ENCODE results near the gene ST8SIA2. TPM values are rescaled to one million over a fixed set of nuclear protein-coding genes. Genes with fewer than 3 reads are reported as not detected.
"Not testable (repeated sequence)": the region's sequence is repeated elsewhere in the genome, so short reads cannot be mapped to it uniquely, and the experiment has no call there.

ST8SIA2 gene
- polyA plus RNA-seq, 1 of the 3 experiments (the other 2 are of a cell fraction): 0.05 TPM

DNA sequence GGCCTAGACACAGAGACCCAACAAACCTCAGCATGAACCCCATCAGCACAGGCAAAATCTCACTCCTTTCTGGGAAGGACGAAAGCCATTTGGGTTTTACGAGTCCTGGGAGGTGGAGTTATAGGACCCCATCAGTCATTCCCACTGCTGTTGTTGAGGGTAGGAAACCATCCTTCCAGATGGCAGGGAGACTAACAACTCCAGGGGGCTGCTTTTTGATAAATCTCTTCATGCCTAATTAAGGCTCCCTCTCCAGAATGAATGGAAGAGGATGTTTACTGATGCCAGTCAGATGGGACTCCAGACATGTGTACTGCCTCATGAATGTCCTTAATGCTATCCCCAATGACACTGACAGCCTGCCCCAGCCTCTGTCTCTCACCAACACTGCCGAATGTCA is 75.3 kb downstream of the ST8SIA2 start (continued):
- no peak for TF ChIP-seq CHD2 (IDR thresholded peaks at IDR 0.05; ENCODE audit: low read length, partially characterized antibody)
- no peak for TF ChIP-seq RXRA (IDR thresholded peaks at IDR 0.05; ENCODE audit: borderline replicate concordance, low read depth)
- TF ChIP-seq RCOR1 (IDR thresholded peaks at IDR 0.05; ENCODE audit: low read length): no peak

GRCh38 chr15:92471288-92471687 is 77.6 kb downstream of the ST8SIA2 start:
- H3K27ac ChIP-seq (ENCODE audit: low read depth in 2 of 2, low read length in 1 of 2): no peak overlapping the region
- no peak overlapping the region for H3K4me2 ChIP-seq
- DNase-seq: no peak
- no peak overlapping the region for H3K4me3 ChIP-seq (ENCODE audit: low read depth in 2 of 2, low read length in 1 of 2)
- no peaks in the 10 kb centered on the region for H3K27me3 ChIP-seq (ENCODE audit: insufficient read depth)
- H4K20me1 ChIP-seq (ENCODE audit: insufficient read depth): no peaks in the 10 kb centered on the region
- no peaks in the 10 kb centered on the region for H3K36me3 ChIP-seq (replicated peaks in 1 of 2; ENCODE audit: control insufficient read depth in 1 of 2, insufficient read depth in 2 of 2, low read length in 1 of 2)
- H3K9me3 ChIP-seq: no peaks in the 10 kb centered on the region
- POLR2A ChIA-PET: interaction anchor here (1.5 kb wide), 1 partner anchor 41 kb away, joined by 3 read pairs; no protein-coding TSS in a partner anchor
- H3K9ac ChIP-seq: no peak overlapping the region
- no peaks in the 10 kb centered on the region for H3F3A ChIP-seq (replicated peaks; ENCODE audit: insufficient read depth)
- TF ChIP-seq FOXM1 (IDR thresholded peaks at IDR 0.05; ENCODE audit: low read depth) (no peak), CHD2 (IDR thresholded peaks at IDR 0.05; ENCODE audit: low read length, partially characterized antibody) (no peak), ELF1 (IDR thresholded peaks at IDR 0.05) (no peak), MEF2A (IDR thresholded peaks at IDR 0.05; ENCODE audit: borderline replicate concordance, low read depth) (no peak), JUND (IDR thresholded peaks at IDR 0.05) (no peak), SIN3A (IDR thresholded peaks at IDR 0.05; ENCODE audit: borderline replicate concordance, low read depth, low read length) (no peak)
- no peak overlapping the region for H2AFZ ChIP-seq (ENCODE audit: low read depth)
- CTCF ChIA-PET: interaction anchor here (0.5 kb wide), 1 partner anchor 12 kb away, joined by 3 read pairs; no protein-coding TSS in a partner anchor
- H3K4me1 ChIP-seq (ENCODE audit: control insufficient read depth in 1 of 2, insufficient read depth in 2 of 2, low read depth in 1 of 2, low read length in 1 of 2): peaks cover 0 to 3% of the 10 kb centered on the region in 2 experiments; a peak in 1 of 4 replicates
- no peaks in the 10 kb centered on the region for H3K79me2 ChIP-seq (ENCODE audit: insufficient read depth)
- H3K9me2 ChIP-seq: no peaks in the 10 kb centered on the region

GRCh38 chr15:92473756-92474155 is 80.1 kb downstream of the ST8SIA2 start:
- DNase-seq: no peak
- Histone ChIP-seq H3K9me3 (no peaks in the 10 kb centered on the region), H3K4me2 (no peak overlapping the region), H3K27ac (ENCODE audit: low read depth in 2 of 2, low read length in 1 of 2) (no peak overlapping the region), H3F3A (replicated peaks; ENCODE audit: insufficient read depth) (no peaks in the 10 kb centered on the region), H3K79me2 (ENCODE audit: insufficient read depth) (no peaks in the 10 kb centered on the region), H3K9ac (no peak overlapping the region), H3K4me1 (ENCODE audit: control insufficient read depth in 1 of 2, insufficient read depth in 2 of 2, low read depth in 1 of 2, low read length in 1 of 2) (peaks cover 0 to 3% of the 10 kb centered on the region in 2 experiments; a peak in 1 of 4 replicates), H3K4me3 (ENCODE audit: low read depth in 2 of 2, low read length in 1 of 2) (no peak overlapping the region), H3K9me2 (no peaks in the 10 kb centered on the region), H4K20me1 (ENCODE audit: insufficient read depth) (no peaks in the 10 kb centered on the region), H3K27me3 (ENCODE audit: insufficient read depth) (no peaks in the 10 kb centered on the region), H3K36me3 (replicated peaks in 1 of 2; ENCODE audit: control insufficient read depth in 1 of 2, insufficient read depth in 2 of 2, low read length in 1 of 2) (no peaks in the 10 kb centered on the region), H2AFZ (ENCODE audit: low read depth) (no peak overlapping the region)
- ChIA-PET CTCF (interaction anchor here (0.7 kb wide), 1 partner anchor 241 kb away, joined by 3 read pairs; no protein-coding TSS in a partner anchor), POLR2A (no interaction called here)
- TF ChIP-seq TAF1 (IDR thresholded peaks at IDR 0.05; ENCODE audit: borderline replicate concordance, low read depth, low read length) (no peak), USF2 (IDR thresholded peaks at IDR 0.05; ENCODE audit: borderline replicate concordance, low read depth, low read length) (no peak)
- 46% methylated on average over 4 of the region's 12 CpGs for WGBS (ENCODE audit: low lambda C conversion rate)

DNA sequence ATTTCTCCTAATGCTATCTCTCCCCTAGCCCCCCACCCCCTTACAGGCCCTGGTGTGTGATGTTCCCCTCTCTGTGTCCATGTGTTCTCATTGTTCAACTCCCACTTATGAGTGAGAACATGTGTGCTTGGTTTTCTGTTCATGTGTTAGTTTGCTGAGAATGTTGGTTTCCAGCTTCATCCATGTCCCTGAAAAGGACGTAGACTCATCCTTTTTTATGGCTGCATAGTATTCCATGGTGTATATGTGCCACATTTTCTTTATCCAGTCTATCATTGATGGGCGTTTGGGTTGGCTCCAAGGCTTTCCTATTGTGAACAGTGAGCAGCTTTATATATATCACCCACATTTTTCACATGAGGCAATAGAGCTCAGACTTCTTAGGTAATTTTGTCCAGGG is 86.0 kb downstream of the ST8SIA2 start:
- 5% methylated on average over 2 of the region's 2 CpGs for WGBS (ENCODE audit: low lambda C conversion rate)
- H3K4me2 ChIP-seq; H3K9me3 ChIP-seq; H3K36me3 ChIP-seq (replicated peaks in 1 of 2; ENCODE audit: control insufficient read depth in 1 of 2, insufficient read depth in 2 of 2, low read length in 1 of 2); H3K27ac ChIP-seq (ENCODE audit: low read depth in 2 of 2, low read length in 1 of 2); H3K27me3 ChIP-seq (ENCODE audit: insufficient read depth); H2AFZ ChIP-seq (ENCODE audit: low read depth); H4K20me1 ChIP-seq (ENCODE audit: insufficient read depth); H3K4me1 ChIP-seq (ENCODE audit: control insufficient read depth in 1 of 2, insufficient read depth in 2 of 2, low read depth in 1 of 2, low read length in 1 of 2); H3F3A ChIP-seq (replicated peaks; ENCODE audit: insufficient read depth); H3K9ac ChIP-seq; H3K79me2 ChIP-seq (ENCODE audit: insufficient read depth); DNase-seq; H3K9me2 ChIP-seq; POLR2A ChIA-PET; H3K4me3 ChIP-seq (ENCODE audit: low read depth in 2 of 2, low read length in 1 of 2): not testable (repeated sequence)
- CTCF ChIA-PET: interaction anchor here (1.4 kb wide), 1 partner anchor 382 kb away, joined by 3 read pairs; no protein-coding TSS in a partner anchor
